AG09309 (cell line): ENCODE data around the gene DUT.
A peak's percentile ranks its signal among the peaks of the same experiment; 100 is the strongest.
"Not testable (repeated sequence)": the region's sequence is repeated elsewhere in the genome, so short reads cannot be mapped to it uniquely, and the experiment has no call there.

Experiments
- DNase-seq: peaks from one replicate; pipeline ENCODE4 v3.0.0-alpha.2; 2010; ENCODE audit warnings: low read depth
- H3K4me3 ChIP-seq: 2 replicates; pipeline ENCODE4 v1.5.1; 2011; ENCODE audit warnings: mild to moderate bottlenecking, low read depth, low read length, moderate library complexity; ENCODE audit not compliant: control insufficient read depth
- CTCF ChIP-seq: IDR thresholded peaks from 2 replicates; pipeline ENCODE4 v1.5.1; 2011; ENCODE audit warnings: mild to moderate bottlenecking, low read depth, low read length, inconsistent platforms; ENCODE audit not compliant: insufficient read depth, control insufficient read depth; ENCODE audit errors: missing control alignments

DUT gene

GRCh38 chr15:48325400-48325799 lies 5.8 kb upstream of the DUT start:
- no peak for TF ChIP-seq CTCF
- no peak for DNase-seq
- H3K4me3 ChIP-seq, result no peak overlapping the region

GRCh38 chr15:48326180-48326579 lies 5.0 kb upstream of the DUT start:
- not testable (repeated sequence) for DNase-seq, H3K4me3 ChIP-seq

- H3K4me3 ChIP-seq, result peak overlapping the region; percentile 78
- no peak for DNase-seq
These were observed 984 bp upstream of the DUT start for GRCh38 chr15:48330105-48330785.

GRCh38 chr15:48331796-48332641 lies 790 bp downstream of the DUT start:
- H3K4me3 ChIP-seq, result peak overlapping the region; percentile 78
- DNase-seq, result no peak
- TF ChIP-seq CTCF, result no peak

More at GRCh38 chr15:48330105-48330785, 984 bp upstream of the DUT start:
- TF ChIP-seq CTCF, result no peak

GRCh38 chr15:48332642-48333034 lies 1.4 kb downstream of the DUT start:
- no peak for TF ChIP-seq CTCF
- DNase-seq, result no peak
- H3K4me3 ChIP-seq, result peak overlapping the region; percentile 78

GRCh38 chr15:48333540-48333939 lies 2.3 kb downstream of the DUT start:
- DNase-seq, result no peak
- H3K4me3 ChIP-seq, result no peak overlapping the region
- no peak for TF ChIP-seq CTCF

- no peak overlapping the region for H3K4me3 ChIP-seq
- TF ChIP-seq CTCF, result no peak
- no peak for DNase-seq
These were observed 3.0 kb downstream of the DUT start for GRCh38 chr15:48334260-48334659.
